ENCODE results near the gene HARS1. TPM values are rescaled to one million over a fixed set of nuclear protein-coding genes. Genes with fewer than 3 reads are reported as not detected.

Gene HARS1
- total and polyA plus RNA-seq, 10 of the 15 experiments (the other 5 are each of a cell fraction or from before 2014, with no cell fraction given) = 12.0 to 93.8 (median 76.9) TPM

GRCh38 chr5:140690941-140691924 is at the start of gene HARS1, which contains the start of gene HARS2 (continued):
- TF ChIP-seq CUX1 (IDR thresholded peaks at IDR 0.05; ENCODE audit: insufficient replicate concordance, low read depth, low read length) (no peak), TAF1 (IDR thresholded peaks at IDR 0.05; ENCODE audit: borderline replicate concordance, low read depth, low read length) (peak; percentile 92), IKZF1 (conservative IDR thresholded peaks at IDR 0.05) (peak; percentile 88), KLF5 (IDR thresholded peaks at IDR 0.05; ENCODE audit: partially characterized antibody) (no peak), POU2F2 (IDR thresholded peaks at IDR 0.05; ENCODE audit: borderline replicate concordance, low read depth, low read length) (peak; percentile 79; the same call in 2 of the 3 replicates), CREM (IDR thresholded peaks at IDR 0.05; ENCODE audit: low read depth) (peak; percentile 58; the same call in 1 of the 2 replicates), STAT3 (IDR thresholded peaks at IDR 0.05; ENCODE audit: low read depth, low read length) (no peak), RAD51 (IDR thresholded peaks at IDR 0.05) (no peak), KAT2A (conservative IDR thresholded peaks at IDR 0.05; ENCODE audit: control insufficient read depth, low read depth, low read length) (no peak), RUNX3 (IDR thresholded peaks at IDR 0.05; ENCODE audit: low read length) (peak; percentile 61), YBX1 (IDR thresholded peaks at IDR 0.05) (no peak), NR2C2 (IDR thresholded peaks at IDR 0.05; ENCODE audit: borderline replicate concordance, control insufficient read depth, insufficient read length, low read depth) (no peak), MEF2A (IDR thresholded peaks at IDR 0.05; ENCODE audit: insufficient read depth, low read depth, low read length) (0 out of 2 replicates have a peak, but pooled peaks have one; percentile 60), TCF7 (IDR thresholded peaks at IDR 0.05; ENCODE audit: borderline replicate concordance) (no peak), TARDBP (IDR thresholded peaks at IDR 0.05; ENCODE audit: borderline replicate concordance) (no peak; the same call in 1 of the 2 replicates)
- TF ChIP-seq, protein P1, sequence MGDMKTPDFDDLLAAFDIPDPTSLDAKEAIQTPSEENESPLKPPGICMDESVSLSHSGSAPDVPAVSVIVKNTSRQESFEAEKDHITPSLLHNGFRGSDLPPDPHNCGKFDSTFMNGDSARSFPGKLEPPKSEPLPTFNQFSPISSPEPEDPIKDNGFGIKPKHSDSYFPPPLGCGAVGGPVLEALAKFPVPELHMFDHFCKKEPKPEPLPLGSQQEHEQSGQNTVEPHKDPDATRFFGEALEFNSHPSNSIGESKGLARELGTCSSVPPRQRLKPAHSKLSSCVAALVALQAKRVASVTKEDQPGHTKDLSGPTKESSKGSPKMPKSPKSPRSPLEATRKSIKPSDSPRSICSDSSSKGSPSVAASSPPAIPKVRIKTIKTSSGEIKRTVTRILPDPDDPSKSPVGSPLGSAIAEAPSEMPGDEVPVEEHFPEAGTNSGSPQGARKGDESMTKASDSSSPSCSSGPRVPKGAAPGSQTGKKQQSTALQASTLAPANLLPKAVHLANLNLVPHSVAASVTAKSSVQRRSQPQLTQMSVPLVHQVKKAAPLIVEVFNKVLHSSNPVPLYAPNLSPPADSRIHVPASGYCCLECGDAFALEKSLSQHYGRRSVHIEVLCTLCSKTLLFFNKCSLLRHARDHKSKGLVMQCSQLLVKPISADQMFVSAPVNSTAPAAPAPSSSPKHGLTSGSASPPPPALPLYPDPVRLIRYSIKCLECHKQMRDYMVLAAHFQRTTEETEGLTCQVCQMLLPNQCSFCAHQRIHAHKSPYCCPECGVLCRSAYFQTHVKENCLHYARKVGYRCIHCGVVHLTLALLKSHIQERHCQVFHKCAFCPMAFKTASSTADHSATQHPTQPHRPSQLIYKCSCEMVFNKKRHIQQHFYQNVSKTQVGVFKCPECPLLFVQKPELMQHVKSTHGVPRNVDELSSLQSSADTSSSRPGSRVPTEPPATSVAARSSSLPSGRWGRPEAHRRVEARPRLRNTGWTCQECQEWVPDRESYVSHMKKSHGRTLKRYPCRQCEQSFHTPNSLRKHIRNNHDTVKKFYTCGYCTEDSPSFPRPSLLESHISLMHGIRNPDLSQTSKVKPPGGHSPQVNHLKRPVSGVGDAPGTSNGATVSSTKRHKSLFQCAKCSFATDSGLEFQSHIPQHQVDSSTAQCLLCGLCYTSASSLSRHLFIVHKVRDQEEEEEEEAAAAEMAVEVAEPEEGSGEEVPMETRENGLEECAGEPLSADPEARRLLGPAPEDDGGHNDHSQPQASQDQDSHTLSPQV (IDR thresholded peaks at IDR 0.05) = no peak
- TF ChIP-seq, protein P2, sequence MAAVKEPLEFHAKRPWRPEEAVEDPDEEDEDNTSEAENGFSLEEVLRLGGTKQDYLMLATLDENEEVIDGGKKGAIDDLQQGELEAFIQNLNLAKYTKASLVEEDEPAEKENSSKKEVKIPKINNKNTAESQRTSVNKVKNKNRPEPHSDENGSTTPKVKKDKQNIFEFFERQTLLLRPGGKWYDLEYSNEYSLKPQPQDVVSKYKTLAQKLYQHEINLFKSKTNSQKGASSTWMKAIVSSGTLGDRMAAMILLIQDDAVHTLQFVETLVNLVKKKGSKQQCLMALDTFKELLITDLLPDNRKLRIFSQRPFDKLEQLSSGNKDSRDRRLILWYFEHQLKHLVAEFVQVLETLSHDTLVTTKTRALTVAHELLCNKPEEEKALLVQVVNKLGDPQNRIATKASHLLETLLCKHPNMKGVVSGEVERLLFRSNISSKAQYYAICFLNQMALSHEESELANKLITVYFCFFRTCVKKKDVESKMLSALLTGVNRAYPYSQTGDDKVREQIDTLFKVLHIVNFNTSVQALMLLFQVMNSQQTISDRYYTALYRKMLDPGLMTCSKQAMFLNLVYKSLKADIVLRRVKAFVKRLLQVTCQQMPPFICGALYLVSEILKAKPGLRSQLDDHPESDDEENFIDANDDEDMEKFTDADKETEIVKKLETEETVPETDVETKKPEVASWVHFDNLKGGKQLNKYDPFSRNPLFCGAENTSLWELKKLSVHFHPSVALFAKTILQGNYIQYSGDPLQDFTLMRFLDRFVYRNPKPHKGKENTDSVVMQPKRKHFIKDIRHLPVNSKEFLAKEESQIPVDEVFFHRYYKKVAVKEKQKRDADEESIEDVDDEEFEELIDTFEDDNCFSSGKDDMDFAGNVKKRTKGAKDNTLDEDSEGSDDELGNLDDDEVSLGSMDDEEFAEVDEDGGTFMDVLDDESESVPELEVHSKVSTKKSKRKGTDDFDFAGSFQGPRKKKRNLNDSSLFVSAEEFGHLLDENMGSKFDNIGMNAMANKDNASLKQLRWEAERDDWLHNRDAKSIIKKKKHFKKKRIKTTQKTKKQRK (IDR thresholded peaks at IDR 0.05; ENCODE audit: low read depth, low read length) = no peak

All from GM12878 (cell line).